C4-2B (cell line): Measurements from ENCODE around the gene ATN1.

Experiments used
- ZFX ChIP-seq: fragments of 450-650 bp; IDR thresholded peaks from 2 replicates; pipeline ENCODE4 v1.6.1; 2017
- TF ChIP-seq, protein P1 (sequence below): fragments of 450-650 bp; conservative IDR thresholded peaks from 2 replicates; pipeline ENCODE4 v1.5.1; 2017; ENCODE audit warnings: mild to moderate bottlenecking

DNA sequence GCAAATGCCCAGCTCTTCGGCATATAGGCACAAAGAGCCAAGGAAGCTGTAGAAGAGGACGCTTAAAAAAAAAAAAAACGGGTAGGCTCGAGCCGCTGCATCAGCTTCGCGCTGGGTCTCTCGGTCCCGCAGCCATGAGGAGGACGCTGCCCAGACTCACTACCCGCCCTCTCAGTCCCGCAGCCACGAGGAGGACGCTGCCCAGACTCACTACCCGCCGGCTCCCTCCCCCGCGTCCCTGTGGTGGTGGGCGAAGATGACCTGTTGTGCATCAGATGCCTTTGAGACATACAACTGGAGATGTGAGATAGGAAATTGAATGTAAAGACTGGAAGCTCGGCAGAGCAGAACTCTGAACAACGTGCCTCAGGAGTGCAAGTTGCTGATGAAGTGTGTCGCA, 43.2 kb upstream of the ATN1 start:
- TF ChIP-seq, protein P1, sequence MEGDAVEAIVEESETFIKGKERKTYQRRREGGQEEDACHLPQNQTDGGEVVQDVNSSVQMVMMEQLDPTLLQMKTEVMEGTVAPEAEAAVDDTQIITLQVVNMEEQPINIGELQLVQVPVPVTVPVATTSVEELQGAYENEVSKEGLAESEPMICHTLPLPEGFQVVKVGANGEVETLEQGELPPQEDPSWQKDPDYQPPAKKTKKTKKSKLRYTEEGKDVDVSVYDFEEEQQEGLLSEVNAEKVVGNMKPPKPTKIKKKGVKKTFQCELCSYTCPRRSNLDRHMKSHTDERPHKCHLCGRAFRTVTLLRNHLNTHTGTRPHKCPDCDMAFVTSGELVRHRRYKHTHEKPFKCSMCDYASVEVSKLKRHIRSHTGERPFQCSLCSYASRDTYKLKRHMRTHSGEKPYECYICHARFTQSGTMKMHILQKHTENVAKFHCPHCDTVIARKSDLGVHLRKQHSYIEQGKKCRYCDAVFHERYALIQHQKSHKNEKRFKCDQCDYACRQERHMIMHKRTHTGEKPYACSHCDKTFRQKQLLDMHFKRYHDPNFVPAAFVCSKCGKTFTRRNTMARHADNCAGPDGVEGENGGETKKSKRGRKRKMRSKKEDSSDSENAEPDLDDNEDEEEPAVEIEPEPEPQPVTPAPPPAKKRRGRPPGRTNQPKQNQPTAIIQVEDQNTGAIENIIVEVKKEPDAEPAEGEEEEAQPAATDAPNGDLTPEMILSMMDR: no peak
- TF ChIP-seq ZFX: no peak
